GM12892 (cell line): ENCODE measurements around the gene CAPZB.

Source experiments
- POLR2A ChIP-seq: IDR thresholded peaks from 2 replicates; pipeline ENCODE4 v1.6.1; 2011; ENCODE audit warnings: low read depth, low read length, control low read depth
- POLR2AphosphoS5 ChIP-seq: IDR thresholded peaks from 2 replicates; pipeline ENCODE4 v1.6.1; 2011; ENCODE audit warnings: low read depth, low read length, control low read depth
- TAF1 ChIP-seq: IDR thresholded peaks from 2 replicates; pipeline ENCODE4 v1.6.1; 2011; ENCODE audit warnings: low read depth, mild to moderate bottlenecking, control low read depth, low read length, borderline replicate concordance

DNA sequence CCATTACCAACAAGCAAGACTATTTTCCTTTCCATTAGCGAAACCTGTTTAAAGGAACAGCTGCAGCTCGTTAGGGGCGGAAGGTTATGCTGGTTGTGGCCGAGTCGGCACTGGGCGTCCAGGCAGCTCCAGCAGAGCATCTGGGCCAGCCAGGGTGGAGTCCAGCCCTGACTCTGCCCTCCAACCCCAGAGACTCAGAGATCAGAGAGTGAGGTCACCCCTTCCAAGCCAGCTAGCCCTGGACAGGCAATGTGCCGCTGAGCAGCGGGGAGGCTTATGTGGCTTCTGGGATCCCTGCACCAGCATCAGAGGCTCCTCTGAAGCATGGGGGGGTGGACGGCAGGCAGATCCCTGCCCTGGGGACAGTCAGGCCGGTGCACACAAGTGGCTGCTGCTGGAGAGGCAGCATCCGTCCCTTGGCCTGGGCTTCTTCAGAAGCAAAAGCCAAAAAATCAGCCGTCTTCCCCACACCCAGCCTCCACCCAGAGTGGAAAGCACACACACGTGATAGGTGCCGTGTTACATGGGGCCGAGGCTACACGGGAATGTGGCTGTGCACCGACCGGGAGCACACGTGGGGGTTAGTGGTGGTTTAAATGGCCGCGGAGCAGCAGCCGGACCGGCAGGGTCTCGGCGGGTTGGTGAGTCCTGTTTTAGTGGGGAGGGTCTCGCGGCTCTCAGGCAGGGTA is 143.1 kb downstream of the CAPZB start:
- TF ChIP-seq POLR2A (no peak), POLR2AphosphoS5 (no peak), TAF1 (no peak)
